Ovary (tissue), 9 donors: ENCODE measurements around the gene RSBN1. TPM values are rescaled to one million over a fixed set of nuclear protein-coding genes. Genes with fewer than 3 reads are reported as not detected.

ENCODE experiments used
- DNase-seq, 5 donors: peaks; one replicate each; pipeline ENCODE4 v3.0.0-alpha.2; 2019 to 2020
- H3K27ac ChIP-seq, 2 donors: fragments of 200-600 bp; one replicate each; pipeline versions ENCODE4 v1.5.1 to v1.8.0; 2019 to 2022
- H3K27me3 ChIP-seq: fragments of 200-600 bp; one replicate; pipeline ENCODE4 v1.8.0; 2022
- H3K36me3 ChIP-seq: fragments of 200-600 bp; sonication (generic); one replicate; pipeline ENCODE4 v1.5.1; 2019
- H3K4me1 ChIP-seq: one replicate; pipeline ENCODE4 v1.8.1; 2013; ENCODE audit warnings: mild to moderate bottlenecking, moderate library complexity; ENCODE audit not compliant: insufficient read depth
- H3K4me3 ChIP-seq: fragments of 200-600 bp; sonication (generic); one replicate; pipeline ENCODE4 v1.5.1; 2017
- H3K9me3 ChIP-seq, 2 donors: fragments of 200-600 bp in 1 of 2; sonication (generic) in 1 of 2; one replicate each; pipeline versions ENCODE4 v1.5.1 to v1.8.1; 2013 to 2019; ENCODE audit warnings: mild to moderate bottlenecking in 1 of 2, moderate library complexity in 1 of 2
- CTCF ChIP-seq, 3 donors: fragments of 450-650 bp in 2 of 3; fragments of 200-600 bp in 1 of 3; IDR thresholded peaks; one replicate each; pipeline versions ENCODE4 v1.5.1 to v1.8.0; 2016 to 2022; ENCODE audit warnings: antibody characterized with exemption in 3 of 3, mild to moderate bottlenecking in 1 of 3
- EP300 ChIP-seq: sonication (generic); formaldehyde crosslinking; IDR thresholded peaks from one replicate; pipeline ENCODE4 v1.6.1; 2017; ENCODE audit warnings: antibody characterized with exemption
- POLR2A ChIP-seq: fragments of 450-650 bp; IDR thresholded peaks from one replicate; pipeline ENCODE4 v1.6.1; 2017; ENCODE audit warnings: antibody characterized with exemption, mild to moderate bottlenecking, moderate library complexity
- WGBS, 3 donors: extraction: QIAGEN DNeasy Blood & Tissue Kit in 1 of 3; methylation state at CpG; one replicate each; pipeline versions ENCODE4 v1.1.5 to v1.1.7; 2013 to 2017; 5-methylcytosine and 5-hydroxymethylcytosine counted together
- intact Hi-C, 4 donors: fragments of 100-400 bp; cut with DNase I; formaldehyde crosslinking; loops; one replicate each; pipeline versions ENCODE4 v1.11.0 to v1.15.1; 2022 to 2023
- polyA plus RNA-seq, 2 donors: library from polyadenylated mRNA; stranded (reverse); fragments of 200-250 nt in 1 of 2; fragments of 350-450 nt in 1 of 2; fragmentation: Illumina TruSeq in 1 of 2; extraction: RNeasy Lipid Tissue Mini Kit (QIAGEN cat#74804) in 1 of 2; gene quantifications; one replicate each; pipeline ENCODE4 v1.2.3, GENCODE V29; 2013 to 2014
- total RNA-seq, 7 donors: library from RNA; depleted of rRNA in 2 of 7; stranded (reverse); fragments of >200 nt in 2 of 7; fragmentation: NEBNext Ultra II Directional in 3 of 7; extraction: Animal tissue kit (Norgen Biotek cat#: 25700) in 3 of 7; gene quantifications; one replicate each; pipeline versions ENCODE4 v1.1.0 to v1.2.4, GENCODE V29; 2016 to 2023
- donor health status: DM: no; HTN: no; CAD: no; lungs with moderate emphysema.
- donor health status: DM: no; HTN: no; CAD: no.
- donor health status: Bipolar disorder and iron deficiency.
- donor health status: DM: yes; HTN: yes; CAD: no.
- donor health status: DM: no; HTN: no; CAD: no.
- donor health status: DM: yes; HTN: yes; CAD: no.

RSBN1 gene
- total and polyA plus RNA-seq, 9 donors, result 10.5 to 36.1 (median 29.7) TPM

- DNase-seq, result no peak
- WGBS, 3 donors, result 91 to 93% (median 91%) methylated on average over 3 of the region's 3 CpGs
- Histone ChIP-seq H3K4me3 (no peak overlapping the region), H3K36me3 (no peaks in the 10 kb centered on the region), H3K4me1 (peaks cover 2% of the 10 kb centered on the region), H3K27ac (no peak overlapping the region), H3K9me3 (no peaks in the 10 kb centered on the region), H3K27me3 (no peaks in the 10 kb centered on the region)
- no peak for TF ChIP-seq EP300
- no peak for TF ChIP-seq CTCF (IDR thresholded peaks at IDR 0.05)
- TF ChIP-seq POLR2A, result no peak
- intact Hi-C loops, result loop anchor here in 1 of 4 donors (1.0 kb wide), 1 partner anchor 20 kb away; no protein-coding TSS in a partner anchor
These were observed 23.5 kb downstream of the RSBN1 start for GRCh38 chr1:113788802-113789201.

DNA sequence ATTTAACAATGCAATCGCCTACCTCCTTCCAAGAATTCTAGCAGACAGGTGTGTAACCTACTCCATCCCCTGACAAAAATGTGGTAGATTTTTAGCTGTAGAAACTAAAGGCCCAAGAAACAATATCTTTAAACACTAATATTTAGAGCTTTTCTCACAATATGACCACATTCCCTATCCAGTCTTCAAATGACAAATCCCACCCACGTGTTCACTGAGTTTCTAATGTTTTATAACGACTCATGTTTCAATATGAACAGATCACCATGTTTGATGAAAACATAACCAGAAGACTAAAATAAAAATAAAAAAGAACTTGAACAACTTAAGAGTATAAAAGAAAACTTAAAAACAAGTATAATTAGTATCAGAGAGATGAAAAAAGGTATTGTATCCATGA lies 24.6 kb downstream of the RSBN1 start:
- no peaks in the 10 kb centered on the region for H3K27me3 ChIP-seq
- H3K9me3 ChIP-seq, result no peaks in the 10 kb centered on the region
- 79 to 86% (median 84%) methylated on average over 3 of the region's 3 CpGs for WGBS, 3 donors
- H3K4me3 ChIP-seq, result no peak overlapping the region
- no peak overlapping the region for H3K27ac ChIP-seq
- TF ChIP-seq POLR2A, result no peak
- TF ChIP-seq CTCF (IDR thresholded peaks at IDR 0.05), result no peak
- no peak for TF ChIP-seq EP300
- intact Hi-C loops, result no loop called here
- no peak for DNase-seq
- H3K4me1 ChIP-seq, result peaks cover 6% of the 10 kb centered on the region
- no peaks in the 10 kb centered on the region for H3K36me3 ChIP-seq

DNA sequence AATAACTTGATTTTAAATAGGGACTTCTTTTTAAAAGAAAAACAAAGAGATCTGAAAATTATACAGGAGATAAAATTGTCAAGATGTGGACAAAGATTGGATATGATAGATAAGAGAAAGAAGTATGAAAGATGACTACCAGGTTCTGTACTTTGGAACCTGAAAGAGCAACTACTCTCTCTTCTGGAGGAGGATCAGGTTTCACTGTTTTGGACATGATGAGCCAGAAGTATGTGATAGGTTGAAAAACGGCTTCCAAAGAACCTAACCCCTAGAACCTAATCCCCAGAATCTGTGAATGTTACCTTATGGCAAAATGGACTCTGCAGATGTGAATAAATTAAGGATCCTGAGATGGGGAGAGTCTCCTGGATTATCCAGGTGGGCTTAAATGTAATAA lies 26.2 kb downstream of the RSBN1 start:
- WGBS, 3 donors, result 34 to 48% (median 40%) methylated on average over 1 of the region's 1 CpG
- H3K4me3 ChIP-seq, result no peak overlapping the region
- H3K9me3 ChIP-seq, result no peaks in the 10 kb centered on the region
- TF ChIP-seq CTCF (IDR thresholded peaks at IDR 0.05) (no peak), POLR2A (no peak), EP300 (no peak)
- no peaks in the 10 kb centered on the region for H3K36me3 ChIP-seq
- H3K27ac ChIP-seq, result no peak overlapping the region
- DNase-seq, result no peak
- intact Hi-C loops, result no loop called here
- no peaks in the 10 kb centered on the region for H3K27me3 ChIP-seq
- peaks cover 7% of the 10 kb centered on the region for H3K4me1 ChIP-seq

DNA sequence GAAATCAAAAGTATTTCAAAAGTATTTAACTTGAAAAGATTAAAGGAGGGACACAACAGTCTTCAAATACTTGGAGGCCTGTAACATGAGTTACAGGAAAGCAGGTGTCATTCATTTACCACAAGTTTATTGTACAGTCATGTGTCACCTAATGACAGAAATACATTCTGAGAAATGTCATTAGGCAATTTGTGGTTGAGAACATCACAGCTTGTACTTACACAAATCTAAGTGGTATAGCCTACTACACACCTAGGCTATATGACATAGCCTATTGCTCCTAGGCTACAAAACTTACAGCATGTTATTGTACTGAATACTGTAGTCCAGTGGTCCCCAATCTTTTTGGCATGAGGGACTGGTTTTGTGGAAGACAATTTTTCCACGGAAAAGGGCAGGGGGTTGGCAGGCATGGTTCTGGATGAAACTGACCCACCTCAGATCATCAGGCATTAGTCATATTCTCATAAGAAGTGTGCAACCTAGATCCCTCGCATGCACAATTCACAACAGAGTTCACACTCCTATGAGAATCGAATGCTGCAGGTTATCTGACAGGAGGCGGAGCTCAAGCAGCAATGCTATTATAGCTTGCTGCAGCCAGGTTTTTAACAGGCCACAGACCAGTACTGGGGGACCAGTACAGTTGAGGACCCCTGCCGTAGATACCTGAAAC lies 28.0 kb downstream of the RSBN1 start:
- TF ChIP-seq CTCF (IDR thresholded peaks at IDR 0.05), result no peak
- TF ChIP-seq EP300, result no peak
- TF ChIP-seq POLR2A, result no peak
- H3K27ac ChIP-seq, result no peak overlapping the region
- H3K36me3 ChIP-seq, result no peaks in the 10 kb centered on the region
- no peaks in the 10 kb centered on the region for H3K27me3 ChIP-seq
- H3K9me3 ChIP-seq, result no peaks in the 10 kb centered on the region
- no peak overlapping the region for H3K4me3 ChIP-seq
- no peak for DNase-seq
- H3K4me1 ChIP-seq, result peaks cover 10% of the 10 kb centered on the region
- intact Hi-C loops, result no loop called here
- 70 to 81% (median 77%) methylated on average over 5 of the region's 5 CpGs for WGBS, 3 donors
